T-cell (primary cell): ENCODE data around the gene BRICD5. TPM values are rescaled to one million over a fixed set of nuclear protein-coding genes. Genes with fewer than 3 reads are reported as not detected.
"Not testable (repeated sequence)": the region's sequence is repeated elsewhere in the genome, so short reads cannot be mapped to it uniquely, and the experiment has no call there.

Experiments
- ATAC-seq, 4 experiments: fragments of 200-7000 bp in 3 of 4; fragments of 150-1000 bp in 1 of 4; cut with Tn5 transposase; replicated peaks in 1 of 4; 1 replicate in 3 of 4; 2 replicates in 1 of 4; pipeline ENCODE4 v1.10.0; 2021; ENCODE audit warnings: moderate library complexity in 3 of 4, mild to moderate bottlenecking in 2 of 4, moderate number of reproducible peaks in 1 of 4
- CTCF ChIA-PET, 2 donors: fragments of 300-600 bp; sonication (Branson Sonifier 250); formaldehyde crosslinking; loops; one replicate each; lab custom pipeline; 2022; ENCODE audit warnings: antibody characterized with exemption in 2 of 2; lab: Charles Lee
- POLR2A ChIA-PET, 2 donors: fragments of 300-600 bp; sonication (Branson Sonifier 250); formaldehyde crosslinking; loops; one replicate each; lab custom pipeline; 2022; ENCODE audit warnings: antibody characterized with exemption in 2 of 2; lab: Charles Lee
- DNase-seq, 35 experiments: peaks; one replicate each; pipeline versions ENCODE4 v3.0.0 to v3.0.0-alpha.2; 2013 to 2023
- H3K27ac ChIP-seq: one replicate; pipeline ENCODE4 v1.5.1; 2013; ENCODE audit warnings: low read length
- H3K27me3 ChIP-seq, 2 experiments: replicated peaks in 1 of 2; 1 replicate in 1 of 2; 2 replicates in 1 of 2; pipeline versions ENCODE4 v1.6.1 to v1.7.0; 2013; ENCODE audit warnings: low read length in 1 of 2, mixed read lengths in 1 of 2; ENCODE audit not compliant: control insufficient read depth in 2 of 2, insufficient read depth in 2 of 2; ENCODE audit errors: extremely low read depth in 1 of 2
- H3K36me3 ChIP-seq, 2 donors: 1 replicate in 1 of 2; 2 replicates in 1 of 2; pipeline versions ENCODE4 v1.6.1 to v1.7.0; 2013; ENCODE audit warnings: low read length in 1 of 2; ENCODE audit not compliant: control insufficient read depth in 2 of 2, insufficient read depth in 1 of 2; ENCODE audit errors: extremely low read depth in 1 of 2
- H3K4me1 ChIP-seq, 2 experiments: 1 replicate in 1 of 2; 2 replicates in 1 of 2; pipeline versions ENCODE4 v1.6.1 to v1.7.0; 2013; ENCODE audit warnings: low read length in 2 of 2, mixed read lengths in 1 of 2; ENCODE audit not compliant: insufficient read depth in 2 of 2, control insufficient read depth in 1 of 2; ENCODE audit errors: extremely low read depth in 1 of 2
- H3K4me3 ChIP-seq, 2 donors: 1 replicate in 1 of 2; 2 replicates in 1 of 2; pipeline versions ENCODE4 v1.5.1 to v1.7.0; 2013; ENCODE audit warnings: mild to moderate bottlenecking in 2 of 2, low read length in 1 of 2, moderate library complexity in 1 of 2; ENCODE audit not compliant: control insufficient read depth in 1 of 2; ENCODE audit errors: extremely low read depth in 1 of 2
- H3K9me3 ChIP-seq: 2 replicates; pipeline ENCODE4 v1.7.0; 2013
- H3K27ac Mint-ChIP-seq, 2 donors: one replicate each; pipeline ENCODE4 v1.8.0; 2020 to 2021; ENCODE audit warnings: mild to moderate bottlenecking in 2 of 2, mixed read lengths in 2 of 2
- H3K27me3 Mint-ChIP-seq, 2 donors: one replicate each; pipeline ENCODE4 v1.8.0; 2021 to 2022; ENCODE audit warnings: mixed read lengths in 2 of 2
- H3K36me3 Mint-ChIP-seq: one replicate; pipeline ENCODE4 v1.8.0; 2021; ENCODE audit warnings: mixed read lengths
- H3K4me1 Mint-ChIP-seq, 3 donors: one replicate each; pipeline ENCODE4 v1.8.0; 2020 to 2022; ENCODE audit warnings: mixed read lengths in 3 of 3, mild to moderate bottlenecking in 1 of 3
- H3K4me3 Mint-ChIP-seq, 3 donors: one replicate each; pipeline ENCODE4 v1.8.0; 2020 to 2022; ENCODE audit warnings: mild to moderate bottlenecking in 3 of 3, mixed read lengths in 3 of 3, moderate library complexity in 3 of 3
- H3K9me3 Mint-ChIP-seq, 3 donors: one replicate each; pipeline ENCODE4 v1.8.0; 2020 to 2022; ENCODE audit warnings: mixed read lengths in 3 of 3
- WGBS: methylation state at CpG from one replicate; pipeline ENCODE4 v1.1.5; 2013; ENCODE audit warnings: missing lambda C conversion rate; ENCODE audit not compliant: insufficient coverage; 5-methylcytosine and 5-hydroxymethylcytosine counted together
- total RNA-seq, 35 experiments: library from RNA in 6 of 35; stranded (reverse) in 6 of 35; fragments of 120-200 nt in 1 of 35; gene quantifications; one replicate each; pipeline versions ENCODE4 v1.2.1 to v1.2.4 and lab custom pipeline; 2013 to 2026

BRICD5 gene
- total RNA-seq, 5 donors from 2014 or later (not counting 1 experiment from before 2014, with no cell fraction given) = 6.7 to 27.7 (median 20.4) TPM

DNA sequence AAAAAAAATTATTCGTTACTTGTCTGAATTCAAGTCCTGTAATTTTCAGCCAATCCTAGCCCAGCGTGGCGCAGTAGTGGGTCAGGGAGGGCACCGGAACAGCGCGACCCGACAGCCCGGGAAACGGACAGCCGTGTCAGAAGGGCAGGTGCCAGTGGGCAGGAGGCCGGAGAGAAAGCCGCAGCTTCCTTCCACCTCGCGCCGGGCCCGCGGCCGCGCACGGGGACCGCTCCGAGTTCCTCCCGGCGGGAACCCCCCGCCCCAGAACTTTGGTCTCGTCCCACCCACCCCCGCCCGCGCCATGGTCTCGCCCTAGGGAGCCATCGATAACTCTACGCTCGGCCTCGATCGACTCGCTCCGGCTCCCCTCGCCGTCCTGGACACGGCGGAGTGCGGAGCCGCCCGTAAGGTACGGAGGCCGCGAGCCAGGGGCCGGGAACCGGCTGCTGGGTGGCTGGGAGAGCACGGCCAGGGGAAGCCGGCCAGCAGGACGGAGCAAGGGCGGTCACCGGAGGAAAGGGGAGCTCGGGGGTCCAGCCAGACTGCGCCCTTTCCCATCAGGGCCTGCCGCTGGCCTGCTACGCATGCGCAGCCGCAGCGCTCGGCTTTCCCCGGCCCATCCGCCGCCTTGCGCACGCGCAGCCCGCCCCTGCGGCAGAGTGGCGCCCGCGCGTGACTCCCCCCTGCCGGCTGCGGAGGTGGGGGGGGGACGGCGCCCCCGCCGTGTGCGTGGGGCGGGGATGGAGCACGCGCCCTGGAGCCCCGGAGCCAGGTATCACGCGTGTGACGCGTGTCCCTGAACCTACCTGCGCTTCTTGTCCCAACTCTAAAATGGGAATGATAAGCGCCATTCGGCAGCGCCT lies 5.3 kb downstream of the BRICD5 start, which contains the start of gene MLST8:
MLST8 (plus strand) TSS at position 351 of the 863 bp plus-strand sequence. CDS start 632 bp downstream, outside the sequence.
- Histone ChIP-seq H3K27ac (peak within 1 kb of the TSS; percentile 90), H3K36me3 (peaks cover 5 to 29% of the 10 kb centered on the region in 2 donors), H3K27me3 (no peaks in the 10 kb centered on the region), H3K4me1 (peaks cover 4 to 24% of the 10 kb centered on the region in 2 experiments), H3K4me3 (peak within 1 kb of the TSS; percentile 55 to 87), H3K9me3 (no peaks in the 10 kb centered on the region)
- Mint-ChIP-seq H3K9me3 (no peaks in the 10 kb centered on the region), H3K4me3 (peak within 1 kb of the TSS; percentile 76 to 80 (median 78)), H3K36me3 (peaks cover 6% of the 10 kb centered on the region), H3K27ac (peak within 1 kb of the TSS; percentile 87 to 92), H3K4me1 (peaks cover 21 to 23% (median 22%) of the 10 kb centered on the region in 3 donors), H3K27me3 (peaks cover 0 to 1% of the 10 kb centered on the region in 2 donors)
- DNase-seq (peak; percentile 81 to 97 (median 90)), ATAC-seq (peak; percentile 82 to 91 (median 84))
- ChIA-PET CTCF (interaction anchor here in 1 of 2 donors (1.0 kb wide), 1 partner anchor 50 kb away, joined by 3 read pairs; no protein-coding TSS in a partner anchor), POLR2A (interaction anchor here in 1 of 2 donors (0.5 kb wide), 1 partner anchor 874 kb away, joined by 3 read pairs; no protein-coding TSS in a partner anchor)
- under 1% methylated on average over 80 of the region's 93 CpGs for WGBS

DNA sequence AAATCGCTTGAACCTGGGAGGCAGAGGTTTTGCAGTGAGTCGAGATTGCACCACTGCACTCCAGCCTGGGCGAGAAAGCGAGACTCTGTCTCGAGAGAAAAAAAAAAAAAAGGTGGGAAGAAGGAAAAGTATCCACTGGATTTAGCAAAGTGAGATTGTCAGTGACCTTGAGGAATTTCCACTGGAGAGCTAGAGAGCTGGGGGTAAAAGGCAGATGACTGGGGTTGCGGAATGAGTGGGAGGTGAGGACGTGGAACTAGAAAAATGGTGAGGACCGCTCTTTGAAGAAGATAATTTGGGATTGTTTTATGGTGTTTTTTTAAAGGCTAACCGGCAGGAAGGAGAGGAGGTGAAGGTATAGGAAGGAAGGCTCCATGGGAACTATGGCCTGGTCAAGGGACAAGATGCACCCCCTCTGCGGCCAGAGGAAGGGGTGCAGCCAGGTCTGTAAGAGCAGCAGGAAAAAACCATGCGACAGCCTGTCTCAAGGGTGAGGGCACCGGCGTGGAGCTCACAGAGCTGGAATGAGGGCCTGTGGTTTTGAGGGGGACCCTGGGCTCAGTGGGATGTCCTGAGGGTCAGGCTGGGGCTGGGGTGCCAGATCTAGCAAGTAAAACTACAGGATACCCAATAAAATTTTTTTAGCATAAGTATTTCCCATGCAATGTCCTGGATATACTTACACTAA lies 6.1 kb downstream of the BRICD5 start:
- H3K9me3 Mint-ChIP-seq = no peaks in the 10 kb centered on the region
- Histone ChIP-seq H3K4me3 (peak overlapping the region; percentile 55 to 87), H3K27ac (peak overlapping the region; percentile 90), H3K27me3 (peaks cover 0 to 5% of the 10 kb centered on the region in 2 experiments), H3K36me3 (peaks cover 5 to 26% of the 10 kb centered on the region in 2 donors), H3K4me1 (peaks cover 4 to 24% of the 10 kb centered on the region in 2 experiments), H3K9me3 (no peaks in the 10 kb centered on the region)
- WGBS = 89% methylated on average over 10 of the region's 13 CpGs
- no peak for DNase-seq
- POLR2A ChIA-PET = no interaction called here
- H3K36me3 Mint-ChIP-seq = peaks cover 6% of the 10 kb centered on the region
- H3K27ac Mint-ChIP-seq = peak overlapping the region; percentile 44 to 87
- CTCF ChIA-PET = no interaction called here
- no peak for ATAC-seq
- peak overlapping the region; percentile 69 to 80 (median 78) for H3K4me3 Mint-ChIP-seq
- peaks cover 21 to 23% (median 22%) of the 10 kb centered on the region in 3 donors for H3K4me1 Mint-ChIP-seq
- H3K27me3 Mint-ChIP-seq = peaks cover 0 to 6% of the 10 kb centered on the region in 2 donors

DNA sequence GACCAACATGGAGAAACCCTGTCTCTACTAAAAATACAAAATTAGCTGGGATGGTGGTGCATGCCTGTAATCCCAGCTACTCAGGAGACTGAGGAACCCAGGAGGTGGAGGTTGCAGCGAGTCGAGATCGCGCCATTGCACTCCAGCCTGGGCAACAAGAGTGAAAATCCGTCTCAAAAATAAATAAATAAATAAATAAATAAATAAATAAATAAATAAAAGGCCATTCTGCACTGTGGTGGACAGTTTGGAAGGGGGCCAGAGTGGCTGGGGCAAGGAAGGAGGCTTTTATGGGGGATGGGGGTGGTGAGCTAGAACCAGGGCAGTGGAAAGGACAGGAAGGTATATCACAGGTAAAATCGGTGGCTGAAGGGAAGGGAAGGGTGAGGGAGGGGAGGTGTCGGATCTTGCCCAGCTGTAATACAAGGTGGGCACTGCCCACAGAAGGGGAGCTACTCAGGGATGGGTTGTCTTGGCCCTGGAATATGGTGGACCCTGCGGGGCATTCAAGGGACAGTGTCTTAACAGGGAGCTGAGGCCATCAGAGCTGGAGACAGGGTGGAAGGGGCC lies 7.5 kb downstream of the BRICD5 start:
- 100% methylated on average over 1 of the region's 8 CpGs for WGBS
- CTCF ChIA-PET, POLR2A ChIA-PET, ATAC-seq, H3K4me3 ChIP-seq, H3K9me3 Mint-ChIP-seq, H3K27ac ChIP-seq, H3K36me3 Mint-ChIP-seq, H3K9me3 ChIP-seq, DNase-seq: not testable (repeated sequence)
- peak overlapping the region in 1 of 2 donors; percentile 61 for H3K27ac Mint-ChIP-seq
- Histone ChIP-seq H3K27me3 (peaks cover 3 to 16% of the 10 kb centered on the region in 2 experiments), H3K4me1 (peaks cover 4 to 24% of the 10 kb centered on the region in 2 experiments), H3K36me3 (peaks cover 0 to 13% of the 10 kb centered on the region in 2 donors)
- H3K27me3 Mint-ChIP-seq = peaks cover 2 to 15% of the 10 kb centered on the region in 2 donors
- H3K4me3 Mint-ChIP-seq = peak overlapping the region; percentile 60 to 80 (median 78)
- H3K4me1 Mint-ChIP-seq = peaks cover 21 to 23% (median 22%) of the 10 kb centered on the region in 3 donors

DNA sequence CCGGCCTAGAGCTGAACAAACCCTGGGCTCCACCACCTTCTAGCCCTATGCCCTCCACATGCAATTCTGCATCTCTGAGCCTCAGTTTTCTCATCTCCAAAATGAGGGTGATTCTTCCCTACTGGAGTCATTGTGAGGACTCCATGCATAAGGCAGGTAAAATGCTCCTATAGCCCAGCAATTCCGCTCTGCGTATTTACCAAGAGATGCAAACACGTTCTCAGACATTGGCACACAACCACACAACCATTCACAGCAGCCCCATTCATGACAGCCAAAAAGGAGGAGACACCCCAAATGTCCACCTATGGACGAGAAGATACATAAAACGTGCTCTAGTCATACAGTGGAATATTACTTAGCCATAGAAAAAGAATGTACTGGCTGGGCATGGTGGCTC lies 10.3 kb downstream of the BRICD5 start:
- Histone ChIP-seq H3K27me3 (peaks cover 3 to 37% of the 10 kb centered on the region in 2 experiments), H3K9me3 (no peaks in the 10 kb centered on the region), H3K36me3 (no peaks in the 10 kb centered on the region), H3K27ac (no peak overlapping the region), H3K4me3 (no peak overlapping the region), H3K4me1 (peaks cover 0 to 20% of the 10 kb centered on the region in 2 experiments)
- no peak overlapping the region for H3K4me3 Mint-ChIP-seq
- no peak for DNase-seq
- H3K27ac Mint-ChIP-seq = no peak overlapping the region
- peaks cover 6 to 9% (median 8%) of the 10 kb centered on the region in 3 donors for H3K4me1 Mint-ChIP-seq
- no peaks in the 10 kb centered on the region for H3K9me3 Mint-ChIP-seq
- no peaks in the 10 kb centered on the region for H3K36me3 Mint-ChIP-seq
- no peak for ATAC-seq
- H3K27me3 Mint-ChIP-seq = peaks cover 6 to 26% of the 10 kb centered on the region in 2 donors
- POLR2A ChIA-PET = no interaction called here
- CTCF ChIA-PET = no interaction called here
- 100% methylated on average over 2 of the region's 6 CpGs for whole genome bisulfite sequencing

DNA sequence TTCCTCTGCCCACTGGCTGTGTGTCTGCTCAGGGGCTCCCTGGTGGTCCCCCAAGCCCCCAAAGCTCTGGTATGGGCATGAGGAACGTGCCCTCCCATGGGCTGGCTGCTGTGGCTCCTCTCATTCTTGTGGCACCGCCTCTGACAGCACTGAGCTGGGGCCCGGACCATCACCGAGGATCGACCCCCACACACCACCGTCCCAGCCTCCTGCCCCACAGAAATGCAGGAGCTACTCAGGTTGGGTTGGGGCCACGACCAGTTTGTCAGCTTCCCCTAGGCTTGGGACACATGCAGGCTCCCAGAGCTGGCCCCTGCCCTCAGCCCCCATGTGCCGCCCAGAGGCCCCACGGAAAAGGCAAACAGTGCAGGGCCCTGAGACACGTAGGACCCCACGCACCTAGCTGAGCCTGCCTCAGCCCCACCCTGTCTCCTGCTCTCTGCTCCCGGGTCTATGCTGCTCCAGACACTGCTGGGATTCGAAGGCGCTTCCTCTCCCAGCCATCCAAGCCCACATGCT lies 11.0 kb downstream of the BRICD5 start:
- Mint-ChIP-seq H3K27me3 (peaks cover 11 to 31% of the 10 kb centered on the region in 2 donors), H3K36me3 (no peaks in the 10 kb centered on the region), H3K4me1 (peaks cover 6 to 14% (median 8%) of the 10 kb centered on the region in 3 donors), H3K4me3 (no peak overlapping the region), H3K9me3 (no peaks in the 10 kb centered on the region), H3K27ac (no peak overlapping the region)
- peaks cover 0 to 20% of the 10 kb centered on the region in 2 experiments for H3K4me1 ChIP-seq
- no peaks in the 10 kb centered on the region for H3K36me3 ChIP-seq
- 77% methylated on average over 11 of the region's 14 CpGs for WGBS
- ChIA-PET POLR2A (no interaction called here), CTCF (no interaction called here)
- peaks cover 3 to 43% of the 10 kb centered on the region in 2 experiments for H3K27me3 ChIP-seq
- ATAC-seq (no peak), DNase-seq (no peak)
- no peak overlapping the region for H3K27ac ChIP-seq
- no peaks in the 10 kb centered on the region for H3K9me3 ChIP-seq
- H3K4me3 ChIP-seq = no peak overlapping the region
